ENCODE results near the gene IFTAP.

IFTAP gene

DNA sequence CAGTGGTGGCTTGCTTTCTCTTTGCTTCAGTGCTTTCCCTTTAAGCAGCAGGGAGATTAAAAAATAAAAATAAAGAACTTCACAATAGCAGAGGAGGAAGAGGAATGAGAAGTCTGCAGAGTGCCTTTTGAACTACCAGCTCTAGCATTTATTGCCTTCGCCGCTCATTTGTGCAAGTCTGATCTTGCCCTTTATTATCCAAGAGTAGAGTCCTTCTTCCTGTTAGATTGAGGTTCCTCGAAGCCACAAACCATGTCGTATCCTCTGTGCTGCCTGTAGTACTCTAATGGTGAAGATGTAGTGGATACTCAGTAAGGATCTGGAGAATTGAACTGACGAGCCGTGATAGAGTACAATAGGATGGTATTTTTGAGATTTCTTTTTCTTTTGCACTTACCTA lies 105.0 kb downstream of the IFTAP start:
- no peak for TF ChIP-seq GATA3 (IDR thresholded peaks at IDR 0.05; ENCODE audit: low read depth, low read length)
- no peak for TF ChIP-seq GATA2 (IDR thresholded peaks at IDR 0.05; ENCODE audit: low read depth, low read length)

DNA sequence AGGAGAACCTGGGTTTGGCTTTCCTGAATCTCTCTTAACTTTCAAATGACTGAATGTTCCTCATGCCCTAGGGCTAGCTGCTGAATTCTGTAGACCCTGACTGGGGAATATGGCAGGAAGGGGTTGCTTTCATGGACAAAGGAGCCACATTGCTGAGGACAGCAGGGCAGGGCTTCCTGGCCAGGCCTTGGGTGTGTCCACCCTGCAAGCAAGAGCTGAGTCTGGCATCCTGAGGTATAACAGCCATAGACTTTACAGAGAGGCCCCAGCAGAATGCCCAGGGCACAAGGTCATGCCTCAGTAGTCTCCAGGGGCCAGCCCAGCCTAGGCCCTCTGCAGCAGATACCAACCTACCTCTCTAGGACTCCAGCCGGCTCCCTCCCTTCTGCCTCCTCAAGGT lies 105.9 kb downstream of the IFTAP start:
- TF ChIP-seq GATA3 (IDR thresholded peaks at IDR 0.05; ENCODE audit: low read depth, low read length) (no peak), GATA2 (IDR thresholded peaks at IDR 0.05; ENCODE audit: low read depth, low read length) (no peak)

DNA sequence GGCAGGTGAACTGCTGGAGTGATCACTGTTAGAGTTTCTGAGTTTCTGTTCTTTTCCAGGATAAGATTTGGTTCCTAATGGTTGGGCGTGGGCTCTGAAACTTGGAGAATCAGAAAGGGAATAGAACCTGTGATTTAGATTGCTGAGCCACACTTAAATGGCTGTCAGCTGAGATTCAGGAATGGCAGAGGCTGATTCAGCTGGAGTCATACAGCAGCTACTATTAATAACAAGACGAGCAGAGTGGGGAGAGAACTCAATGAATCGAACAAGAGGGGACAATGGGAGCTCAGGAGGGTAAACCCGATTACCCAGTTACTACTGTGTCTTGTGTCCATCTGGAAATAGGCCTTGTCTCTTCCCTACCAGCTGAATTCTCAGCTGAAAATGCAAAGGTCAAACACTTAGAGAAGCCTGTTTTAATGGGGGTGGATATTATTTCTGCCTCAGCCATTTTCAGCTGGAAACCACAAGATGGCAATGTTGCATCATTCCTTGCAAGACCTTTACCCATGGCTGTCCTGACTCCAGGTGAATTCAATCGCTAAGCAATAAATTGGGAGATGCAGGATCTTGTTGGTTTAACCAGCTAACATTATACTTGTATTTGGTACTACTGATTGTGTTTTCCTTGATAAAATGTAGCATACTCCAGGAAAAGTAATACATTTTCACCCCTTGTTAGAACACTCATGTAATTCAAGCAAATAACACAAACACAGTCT lies 108.2 kb downstream of the IFTAP start:
- TF ChIP-seq GATA3 (IDR thresholded peaks at IDR 0.05; ENCODE audit: low read depth, low read length), result no peak
- no peak for TF ChIP-seq GATA2 (IDR thresholded peaks at IDR 0.05; ENCODE audit: low read depth, low read length)

DNA sequence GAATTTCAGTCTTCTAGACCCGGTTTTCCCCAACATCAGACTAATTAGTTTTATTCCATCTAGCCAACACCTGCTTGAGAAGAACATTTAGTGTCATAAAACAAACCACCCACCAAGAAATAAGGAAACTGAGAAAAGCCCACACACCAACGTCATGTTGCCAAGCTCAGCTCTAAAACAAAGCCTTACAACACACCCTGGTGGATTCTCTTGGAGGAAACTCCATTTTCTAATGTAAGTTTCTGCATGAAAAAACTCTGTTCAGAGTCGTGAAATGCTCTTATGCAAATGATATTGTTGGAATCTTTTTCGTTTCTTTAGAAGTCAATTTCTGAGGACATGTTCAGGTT lies 108.7 kb downstream of the IFTAP start:
- TF ChIP-seq GATA2 (IDR thresholded peaks at IDR 0.05; ENCODE audit: low read depth, low read length) (no peak), GATA3 (IDR thresholded peaks at IDR 0.05; ENCODE audit: low read depth, low read length) (no peak)

Measured in SH-SY5Y (cell line).